HFFc6 (cell line): Measurements from ENCODE around the gene FAM180A. TPM values are rescaled to one million over a fixed set of nuclear protein-coding genes. Genes with fewer than 3 reads are reported as not detected.

ENCODE experiments used
- DNase-seq: peaks from one replicate; pipeline ENCODE4 v3.0.0-alpha.2; 2018
- H3K27ac Mint-ChIP-seq: 2 replicates; pipeline ENCODE4 v1.8.0; 2020; ENCODE audit warnings: mild to moderate bottlenecking, mixed read lengths
- H3K27me3 Mint-ChIP-seq: 2 replicates; pipeline ENCODE4 v1.8.0; 2021; ENCODE audit warnings: mild to moderate bottlenecking, moderate library complexity, mixed read lengths; ENCODE audit not compliant: insufficient read depth
- H3K36me3 Mint-ChIP-seq: 2 replicates; pipeline ENCODE4 v1.8.0; 2021; ENCODE audit warnings: low read depth, mixed read lengths
- H3K4me1 Mint-ChIP-seq: 2 replicates; pipeline ENCODE4 v1.8.0; 2020; ENCODE audit warnings: low read depth, mixed read lengths
- H3K4me3 Mint-ChIP-seq: 2 replicates; pipeline ENCODE4 v1.8.0; 2020; ENCODE audit warnings: mild to moderate bottlenecking, moderate library complexity, mixed read lengths
- H3K9me3 Mint-ChIP-seq: 2 replicates; pipeline ENCODE4 v1.8.0; 2020; ENCODE audit warnings: mild to moderate bottlenecking, mixed read lengths
- total RNA-seq, 6 experiments: library from RNA; stranded (reverse); fragmentation: NEBNext Ultra II Directional; extraction: Animal tissue kit (Norgen Biotek cat#: 25700); gene quantifications; 2 replicates in 1 of 6; 3 replicates in 5 of 6; pipeline ENCODE4 v1.2.3, GENCODE V29; 2021
- TF ChIP-seq, protein P1 (sequence below): fragments of 200-600 bp; sonication (generic); IDR thresholded peaks from 2 replicates; pipeline ENCODE4 v1.5.0; 2021; ENCODE audit warnings: antibody characterized with exemption, mild to moderate bottlenecking

Gene FAM180A
- total RNA-seq, 6 experiments from 2014 or later, result 5.6 to 61.9 (median 53.3) TPM

GRCh38 chr7:135713836-135714470 is 34.7 kb downstream of the FAM180A start:
- Mint-ChIP-seq H3K9me3 (no peaks in the 10 kb centered on the region), H3K27me3 (no peaks in the 10 kb centered on the region; the same call in none of the 2 replicates), H3K36me3 (peaks cover 7% of the 10 kb centered on the region; the same call in 1 of the 2 replicates), H3K4me3 (no peak overlapping the region), H3K4me1 (peaks cover 34% of the 10 kb centered on the region), H3K27ac (no peak overlapping the region)
- no peak for DNase-seq
- TF ChIP-seq, protein P1, sequence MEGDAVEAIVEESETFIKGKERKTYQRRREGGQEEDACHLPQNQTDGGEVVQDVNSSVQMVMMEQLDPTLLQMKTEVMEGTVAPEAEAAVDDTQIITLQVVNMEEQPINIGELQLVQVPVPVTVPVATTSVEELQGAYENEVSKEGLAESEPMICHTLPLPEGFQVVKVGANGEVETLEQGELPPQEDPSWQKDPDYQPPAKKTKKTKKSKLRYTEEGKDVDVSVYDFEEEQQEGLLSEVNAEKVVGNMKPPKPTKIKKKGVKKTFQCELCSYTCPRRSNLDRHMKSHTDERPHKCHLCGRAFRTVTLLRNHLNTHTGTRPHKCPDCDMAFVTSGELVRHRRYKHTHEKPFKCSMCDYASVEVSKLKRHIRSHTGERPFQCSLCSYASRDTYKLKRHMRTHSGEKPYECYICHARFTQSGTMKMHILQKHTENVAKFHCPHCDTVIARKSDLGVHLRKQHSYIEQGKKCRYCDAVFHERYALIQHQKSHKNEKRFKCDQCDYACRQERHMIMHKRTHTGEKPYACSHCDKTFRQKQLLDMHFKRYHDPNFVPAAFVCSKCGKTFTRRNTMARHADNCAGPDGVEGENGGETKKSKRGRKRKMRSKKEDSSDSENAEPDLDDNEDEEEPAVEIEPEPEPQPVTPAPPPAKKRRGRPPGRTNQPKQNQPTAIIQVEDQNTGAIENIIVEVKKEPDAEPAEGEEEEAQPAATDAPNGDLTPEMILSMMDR, result no peak

- H3K27me3 Mint-ChIP-seq, result no peaks in the 10 kb centered on the region; the same call in 1 of the 2 replicates
- H3K4me1 Mint-ChIP-seq, result peaks cover 34% of the 10 kb centered on the region
- no peak overlapping the region; the same call in 1 of the 2 replicates for H3K4me3 Mint-ChIP-seq
These were observed 35.8 kb downstream of the FAM180A start for GRCh38 chr7:135712796-135713195.

DNA sequence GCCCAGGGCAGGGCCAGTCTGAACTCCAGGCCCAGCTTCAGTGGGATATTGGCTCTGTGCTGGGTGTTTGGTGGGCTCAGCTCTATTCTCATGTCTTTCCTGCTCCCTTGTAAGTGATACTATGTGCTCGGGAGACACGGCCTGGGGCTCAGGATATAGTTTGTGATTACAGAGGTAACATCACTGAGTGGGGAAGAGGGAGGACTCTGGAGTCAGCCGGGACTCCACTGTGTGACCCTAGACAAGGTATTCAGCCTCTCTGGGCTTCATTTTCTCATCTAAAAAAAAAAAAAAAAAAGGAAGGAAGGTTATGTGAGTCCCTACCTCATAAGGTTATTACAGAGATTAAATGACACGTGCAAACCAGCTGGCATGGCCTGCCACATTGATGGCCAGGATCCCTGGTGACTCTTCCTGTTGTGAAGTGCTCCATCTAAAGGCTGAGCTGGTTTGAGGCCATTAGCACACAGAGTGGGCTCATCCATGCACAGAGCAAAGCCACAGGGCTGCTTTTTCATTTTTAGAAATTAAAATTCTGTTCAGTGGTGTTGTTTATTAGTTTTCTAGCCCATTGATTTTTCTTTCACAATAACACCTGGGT is 36.3 kb downstream of the FAM180A start:
- no peak overlapping the region; the same call in 1 of the 2 replicates for H3K4me3 Mint-ChIP-seq
- H3K36me3 Mint-ChIP-seq, result no peaks in the 10 kb centered on the region
- DNase-seq, result no peak
- no peaks in the 10 kb centered on the region; the same call in 1 of the 2 replicates for H3K27me3 Mint-ChIP-seq
- TF ChIP-seq, protein P1, result no peak
- H3K4me1 Mint-ChIP-seq, result peaks cover 37% of the 10 kb centered on the region
- no peak overlapping the region for H3K27ac Mint-ChIP-seq
- no peaks in the 10 kb centered on the region for H3K9me3 Mint-ChIP-seq

More at GRCh38 chr7:135712796-135713195, 35.8 kb downstream of the FAM180A start:
- H3K36me3 Mint-ChIP-seq, result no peaks in the 10 kb centered on the region; the same call in 1 of the 2 replicates
- H3K9me3 Mint-ChIP-seq, result no peaks in the 10 kb centered on the region
- DNase-seq, result no peak
- TF ChIP-seq, protein P1, result no peak
- H3K27ac Mint-ChIP-seq, result peak overlapping the region; percentile 30; the same call in 1 of the 2 replicates

DNA sequence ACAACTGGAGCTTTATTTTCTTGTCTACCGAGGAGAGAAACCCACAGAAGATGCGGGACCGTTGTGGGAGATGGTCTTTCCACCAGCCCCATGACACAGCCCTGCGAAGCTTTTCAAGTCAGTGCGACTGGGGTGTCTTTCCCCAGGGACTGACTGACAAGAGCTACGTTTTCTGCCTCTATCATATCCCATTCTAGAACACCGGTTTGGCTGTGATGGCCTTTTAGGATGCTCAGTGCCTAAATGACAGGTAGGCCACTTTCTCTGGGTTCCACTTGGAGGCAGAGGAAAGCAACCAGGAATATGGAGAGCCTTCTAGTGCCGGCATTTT is 37.5 kb downstream of the FAM180A start:
- H3K27ac Mint-ChIP-seq, result no peak overlapping the region
- no peaks in the 10 kb centered on the region for H3K9me3 Mint-ChIP-seq
- TF ChIP-seq, protein P1, result peak; percentile 43
- H3K36me3 Mint-ChIP-seq, result no peaks in the 10 kb centered on the region
- H3K4me3 Mint-ChIP-seq, result no peak overlapping the region
- DNase-seq, result no peak
- H3K4me1 Mint-ChIP-seq, result peaks cover 34% of the 10 kb centered on the region
- H3K27me3 Mint-ChIP-seq, result no peaks in the 10 kb centered on the region

GRCh38 chr7:135710417-135711138 is 38.0 kb downstream of the FAM180A start:
- H3K9me3 Mint-ChIP-seq, result no peaks in the 10 kb centered on the region
- no peaks in the 10 kb centered on the region for H3K27me3 Mint-ChIP-seq
- H3K4me3 Mint-ChIP-seq, result no peak overlapping the region
- peaks cover 34% of the 10 kb centered on the region for H3K4me1 Mint-ChIP-seq
- H3K27ac Mint-ChIP-seq, result no peak overlapping the region
- no peak for DNase-seq
- H3K36me3 Mint-ChIP-seq, result peaks cover 4% of the 10 kb centered on the region; the same call in 1 of the 2 replicates
- TF ChIP-seq, protein P1, result peak; percentile 85
